Adrenal gland (tissue), 12 donors: ENCODE measurements around the gene MBD2. TPM values are rescaled to one million over a fixed set of nuclear protein-coding genes. Genes with fewer than 3 reads are reported as not detected.
"Not testable (repeated sequence)": the region's sequence is repeated elsewhere in the genome, so short reads cannot be mapped to it uniquely, and the experiment has no call there.

Source experiments
- DNase-seq, 7 donors: peaks; one replicate each; pipeline ENCODE4 v3.0.0-alpha.2; 2019 to 2020
- H3K27ac ChIP-seq, 5 donors: fragments of 200-600 bp; sonication (generic) in 4 of 5; 1 replicate in 3 of 5; 2 replicates in 2 of 5; pipeline versions ENCODE4 v1.5.1 to v1.8.0; 2016 to 2020; ENCODE audit warnings: mild to moderate bottlenecking in 1 of 5
- H3K27me3 ChIP-seq: fragments of 200-600 bp; 2 replicates; pipeline ENCODE4 v1.8.0; 2021
- H3K36me3 ChIP-seq, 2 donors: fragments of 200-600 bp; replicated peaks in 1 of 2; 1 replicate in 1 of 2; 2 replicates in 1 of 2; pipeline versions ENCODE4 v1.5.1 to v1.8.0; 2018 to 2022
- H3K4me1 ChIP-seq, 2 donors: fragments of 200-600 bp; replicated peaks in 1 of 2; 1 replicate in 1 of 2; 2 replicates in 1 of 2; pipeline versions ENCODE4 v1.5.1 to v1.8.0; 2018 to 2021
- H3K4me3 ChIP-seq, 4 donors: fragments of 200-600 bp; sonication (generic) in 3 of 4; one replicate each; pipeline ENCODE4 v1.5.1; 2016 to 2018
- H3K9me3 ChIP-seq, 3 donors: fragments of 200-600 bp; sonication (generic) in 1 of 3; replicated peaks in 1 of 3; 1 replicate in 2 of 3; 2 replicates in 1 of 3; pipeline versions ENCODE4 v1.5.1 to v1.8.0; 2016 to 2021
- CTCF ChIP-seq, 6 experiments: fragments of 450-650 bp in 4 of 6; fragments of 200-600 bp in 2 of 6; sonication (generic) in 1 of 6; IDR thresholded peaks; 1 replicate in 5 of 6; 2 replicates in 1 of 6; pipeline versions ENCODE4 v1.5.1 to v1.8.0; 2016 to 2021; ENCODE audit warnings: antibody characterized with exemption in 6 of 6, mild to moderate bottlenecking in 2 of 6, moderate library complexity in 1 of 6
- POLR2A ChIP-seq, 2 donors: fragments of 450-650 bp; IDR thresholded peaks; one replicate each; pipeline ENCODE4 v1.6.1; 2017; ENCODE audit warnings: antibody characterized with exemption in 2 of 2, mild to moderate bottlenecking in 2 of 2, moderate library complexity in 1 of 2
- WGBS, 4 donors: extraction: QIAGEN DNeasy Blood & Tissue Kit in 2 of 4; methylation state at CpG; one replicate each; pipeline versions ENCODE4 v1.1.5 to v1.1.7; 2013 to 2017; 5-methylcytosine and 5-hydroxymethylcytosine counted together
- intact Hi-C, 2 donors: fragments of 100-400 bp; cut with DNase I; formaldehyde crosslinking; loops; one replicate each; pipeline versions ENCODE4 v1.14.1 to v1.15.0; 2022 to 2023
- polyA plus RNA-seq, 3 donors: library from polyadenylated mRNA; stranded (reverse); fragments of 200-250 nt in 2 of 3; fragments of 350-450 nt in 1 of 3; fragmentation: Illumina TruSeq in 1 of 3; extraction: RNeasy Lipid Tissue Mini Kit (QIAGEN cat#74804) in 1 of 3; gene quantifications; one replicate each; pipeline ENCODE4 v1.2.3, GENCODE V29; 2013 to 2014
- total RNA-seq, 9 donors: library from RNA; depleted of rRNA in 4 of 9; stranded (reverse); fragments of >200 nt in 4 of 9; fragments of 120-200 nt in 1 of 9; fragmentation: NEBNext Ultra II Directional in 1 of 9; extraction: Animal tissue kit (Norgen Biotek cat#: 25700) in 1 of 9; gene quantifications; one replicate each; pipeline versions ENCODE4 v1.1.0 to v1.2.4, GENCODE V29; 2013 to 2023
- donor health status: healthy with polysubstance abuse.
- donor health status: Bipolar disorder and iron deficiency.
- donor health status: DM: yes; HTN: yes; CAD: no.
- donor health status: DM: no; HTN: no; CAD: no.
- donor health status: DM: no; HTN: no; CAD: no.
- donor health status: DM: yes; HTN: yes; CAD: no.

MBD2 gene
- total and polyA plus RNA-seq, 12 donors: 13.5 to 70.8 (median 30.1) TPM

GRCh38 chr18:54267701-54268100 is 43.2 kb upstream of the MBD2 start:
- no peaks in the 10 kb centered on the region for H3K27me3 ChIP-seq
- intact Hi-C loops: no loop called here
- DNase-seq: no peak
- H3K4me1 ChIP-seq: peaks cover 0 to 25% of the 10 kb centered on the region in 2 donors
- no peak overlapping the region for H3K27ac ChIP-seq
- no peaks in the 10 kb centered on the region for H3K9me3 ChIP-seq
- H3K4me3 ChIP-seq: no peak overlapping the region
- no peaks in the 10 kb centered on the region for H3K36me3 ChIP-seq
- TF ChIP-seq POLR2A (IDR thresholded peaks at IDR 0.05): no peak
- TF ChIP-seq CTCF (IDR thresholded peaks at IDR 0.05): no peak
- 91 to 94% (median 93%) methylated on average over 7 of the region's 7 CpGs for WGBS, 4 donors

DNA sequence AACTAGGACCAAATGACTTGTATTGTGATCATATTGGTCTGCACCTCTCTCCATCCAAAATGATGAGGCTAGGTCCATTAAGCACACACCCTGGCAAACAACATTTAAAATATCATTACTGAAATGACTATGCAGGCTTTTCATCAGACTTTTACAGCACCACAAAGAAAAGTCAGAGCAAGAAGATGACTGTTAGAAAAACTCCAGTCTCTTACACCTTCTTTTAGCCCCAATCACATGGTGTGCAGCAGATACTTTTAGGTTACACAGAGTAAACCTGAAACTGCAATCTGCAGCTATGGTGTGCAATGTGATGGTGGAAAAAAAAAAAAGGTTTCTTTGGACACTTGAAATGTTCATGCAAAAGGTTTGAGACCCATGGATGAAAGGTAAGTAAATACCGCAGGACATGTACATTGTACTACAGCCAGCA is 39.5 kb upstream of the MBD2 start:
- no peak for DNase-seq
- intact Hi-C loops: loop anchor here in 1 of 2 donors (5.0 kb wide), 1 partner anchor 37 kb away; no protein-coding TSS in a partner anchor
- no peaks in the 10 kb centered on the region for H3K9me3 ChIP-seq
- H3K36me3 ChIP-seq: no peaks in the 10 kb centered on the region
- H3K4me3 ChIP-seq: no peak overlapping the region
- 82 to 100% (median 91%) methylated on average over 1 of the region's 1 CpG for WGBS, 4 donors
- H3K27ac ChIP-seq: no peak overlapping the region
- TF ChIP-seq POLR2A (IDR thresholded peaks at IDR 0.05): no peak
- no peak for TF ChIP-seq CTCF (IDR thresholded peaks at IDR 0.05)
- peaks cover 0 to 8% of the 10 kb centered on the region in 2 donors for H3K4me1 ChIP-seq
- H3K27me3 ChIP-seq: no peaks in the 10 kb centered on the region

- peak in 1 of 7 donors; percentile 16 for DNase-seq
- Histone ChIP-seq H3K36me3 (no peaks in the 10 kb centered on the region), H3K9me3 (no peaks in the 10 kb centered on the region), H3K4me1 (peaks cover 0 to 4% of the 10 kb centered on the region in 2 donors), H3K4me3 (no peak overlapping the region), H3K27ac (peak overlapping the region in 1 of 5 donors; percentile 17), H3K27me3 (no peaks in the 10 kb centered on the region)
- 65 to 72% (median 72%) methylated on average over 3 of the region's 3 CpGs for WGBS, 4 donors
- TF ChIP-seq POLR2A (IDR thresholded peaks at IDR 0.05) (no peak), CTCF (IDR thresholded peaks at IDR 0.05) (no peak)
- intact Hi-C loops: loop anchor here in 1 of 2 donors (5.0 kb wide), 1 partner anchor 35 kb away; no protein-coding TSS in a partner anchor
Observed at GRCh38 chr18:54261894-54262293, 37.4 kb upstream of the MBD2 start.

DNA sequence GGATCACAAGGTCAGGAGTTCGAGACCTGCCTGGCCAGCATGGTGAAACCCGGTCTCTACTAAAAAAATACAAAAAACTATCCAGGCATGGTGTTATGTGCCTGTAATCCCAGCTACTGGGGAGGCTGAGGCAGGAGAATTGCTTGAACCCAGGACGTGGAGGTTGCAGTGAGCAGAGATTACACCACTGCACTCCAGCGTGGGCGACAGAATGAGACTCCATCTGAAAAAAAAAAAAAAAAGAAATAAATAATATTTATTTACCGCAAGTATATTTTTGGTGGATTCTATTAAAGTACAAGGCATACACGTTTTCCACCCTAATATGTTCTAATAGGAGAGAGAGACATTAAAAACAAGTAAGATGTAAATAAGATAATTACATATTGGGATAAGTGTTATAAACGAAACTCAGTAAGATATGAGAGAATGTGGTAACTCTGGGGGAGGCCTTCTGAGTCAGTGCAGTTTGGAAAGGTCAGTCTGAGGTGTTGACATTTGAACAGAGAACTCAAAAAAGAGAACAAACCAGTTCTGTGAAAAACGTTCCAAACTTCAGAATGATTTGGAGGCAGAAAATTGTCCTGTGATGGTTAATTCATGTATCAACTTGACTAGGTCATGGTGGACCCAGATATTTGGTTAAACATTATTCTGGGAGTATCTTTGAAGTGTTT is 36.1 kb upstream of the MBD2 start:
- H3K27ac ChIP-seq: peak overlapping the region in 2 of 5 donors; percentile 32 to 69
- intact Hi-C loops: loop anchor here in 1 of 2 donors (5.0 kb wide), 1 partner anchor 33 kb away; no protein-coding TSS in a partner anchor
- H3K4me3 ChIP-seq: no peak overlapping the region
- no peaks in the 10 kb centered on the region for H3K36me3 ChIP-seq
- H3K4me1 ChIP-seq: peaks cover 0 to 4% of the 10 kb centered on the region in 2 donors
- H3K27me3 ChIP-seq: no peaks in the 10 kb centered on the region
- peak in 2 of 7 donors; percentile 20 to 44 for DNase-seq
- WGBS, 4 donors: 64 to 68% (median 66%) methylated on average over 9 of the region's 9 CpGs
- TF ChIP-seq POLR2A (IDR thresholded peaks at IDR 0.05) (no peak), CTCF (IDR thresholded peaks at IDR 0.05) (no peak)
- H3K9me3 ChIP-seq: no peaks in the 10 kb centered on the region

GRCh38 chr18:54257818-54258217 is 33.3 kb upstream of the MBD2 start:
- DNase-seq, H3K4me3 ChIP-seq, H3K27me3 ChIP-seq, H3K9me3 ChIP-seq, H3K36me3 ChIP-seq, intact Hi-C loops, H3K4me1 ChIP-seq, H3K27ac ChIP-seq: not testable (repeated sequence)
- WGBS, 4 donors: 70 to 92% (median 83%) methylated on average over 6 of the region's 6 CpGs
